Left renal pelvis (tissue), 4 donors: ENCODE results near the gene IMPDH2. TPM values are rescaled to one million over a fixed set of nuclear protein-coding genes. Genes with fewer than 3 reads are reported as not detected.

Experiments used
- DNase-seq, 4 donors: peaks; one replicate each; pipeline ENCODE4 v3.0.0-alpha.2; 2013; ENCODE audit warnings: low read depth in 4 of 4, low spot score in 3 of 4
- polyA plus RNA-seq, 4 donors: library from polyadenylated mRNA; unstranded; fragments of 120-200 nt; gene quantifications; one replicate each; pipeline ENCODE4 v1.2.1, GENCODE V29; 2013; ENCODE audit not compliant: insufficient read length in 4 of 4

The IMPDH2 gene
- 100 to 1,000 TPM; 196 to 228 (median 222) TPM for polyA plus RNA-seq

- DNase-seq, result peak; percentile 87 to 92 (median 88)
Measured at GRCh38 chr3:49028673-49029562, at the start of gene IMPDH2. Gene IMPDH2, minus strand, starts transcription at chr3:49029398. Its CDS starts 48 bp downstream, at chr3:49029350.

GRCh38 chr3:49076646-49077045, 47.4 kb upstream of the IMPDH2 start:
- DNase-seq, result no peak

GRCh38 chr3:49076116-49076515, 46.9 kb upstream of the IMPDH2 start:
- no peak for DNase-seq

GRCh38 chr3:49058011-49058410, 28.8 kb upstream of the IMPDH2 start:
- no peak for DNase-seq

GRCh38 chr3:49057268-49057667, 28.1 kb upstream of the IMPDH2 start:
- DNase-seq, result no peak

GRCh38 chr3:49054344-49054862, 25.2 kb upstream of the IMPDH2 start:
- no peak for DNase-seq

- DNase-seq, result no peak
Measured at GRCh38 chr3:49053543-49053942, 24.3 kb upstream of the IMPDH2 start.

GRCh38 chr3:49035281-49035680, 6.1 kb upstream of the IMPDH2 start:
- no peak for DNase-seq

GRCh38 chr3:49034650-49035049, 5.5 kb upstream of the IMPDH2 start:
- no peak for DNase-seq

GRCh38 chr3:49032646-49033304, 3.6 kb upstream of the IMPDH2 start:
- DNase-seq, result no peak

- DNase-seq, result no peak
Measured at GRCh38 chr3:49030321-49030720, 1.1 kb upstream of the IMPDH2 start.

- no peak for DNase-seq
Measured at GRCh38 chr3:49029563-49029884, 326 bp upstream of the IMPDH2 start.

- DNase-seq, result no peak
Measured at GRCh38 chr3:49028298-49028672, 913 bp downstream of the IMPDH2 start.

- DNase-seq, result no peak
Measured at GRCh38 chr3:49027634-49028033, 1.6 kb downstream of the IMPDH2 start.

- DNase-seq, result no peak
Measured at GRCh38 chr3:49026536-49026935, 2.7 kb downstream of the IMPDH2 start.

- no peak for DNase-seq
Measured at GRCh38 chr3:49025793-49026520, 3.2 kb downstream of the IMPDH2 start.

GRCh38 chr3:49025005-49025792, 4.0 kb downstream of the IMPDH2 start:
- no peak for DNase-seq

- no peak for DNase-seq
Measured at GRCh38 chr3:49024449-49024848, 4.7 kb downstream of the IMPDH2 start.

GRCh38 chr3:49023775-49024174, 5.4 kb downstream of the IMPDH2 start:
- DNase-seq, result no peak

GRCh38 chr3:49022688-49023171, 6.5 kb downstream of the IMPDH2 start:
- DNase-seq, result no peak
